GM18861 (cell line): Measurements from ENCODE around the gene PRLR.
A peak's percentile ranks its signal among the peaks of the same experiment; 100 is the strongest.

Experiments
- ATAC-seq: cut with Tn5 transposase; IDR thresholded peaks from one replicate; pipeline ENCODE4 v1.9.1; 2021; ENCODE audit not compliant: unreplicated experiment

Gene PRLR

GRCh38 chr5:35091704-35092103 lies 138.6 kb downstream of the PRLR start:
- no peak for ATAC-seq

DNA sequence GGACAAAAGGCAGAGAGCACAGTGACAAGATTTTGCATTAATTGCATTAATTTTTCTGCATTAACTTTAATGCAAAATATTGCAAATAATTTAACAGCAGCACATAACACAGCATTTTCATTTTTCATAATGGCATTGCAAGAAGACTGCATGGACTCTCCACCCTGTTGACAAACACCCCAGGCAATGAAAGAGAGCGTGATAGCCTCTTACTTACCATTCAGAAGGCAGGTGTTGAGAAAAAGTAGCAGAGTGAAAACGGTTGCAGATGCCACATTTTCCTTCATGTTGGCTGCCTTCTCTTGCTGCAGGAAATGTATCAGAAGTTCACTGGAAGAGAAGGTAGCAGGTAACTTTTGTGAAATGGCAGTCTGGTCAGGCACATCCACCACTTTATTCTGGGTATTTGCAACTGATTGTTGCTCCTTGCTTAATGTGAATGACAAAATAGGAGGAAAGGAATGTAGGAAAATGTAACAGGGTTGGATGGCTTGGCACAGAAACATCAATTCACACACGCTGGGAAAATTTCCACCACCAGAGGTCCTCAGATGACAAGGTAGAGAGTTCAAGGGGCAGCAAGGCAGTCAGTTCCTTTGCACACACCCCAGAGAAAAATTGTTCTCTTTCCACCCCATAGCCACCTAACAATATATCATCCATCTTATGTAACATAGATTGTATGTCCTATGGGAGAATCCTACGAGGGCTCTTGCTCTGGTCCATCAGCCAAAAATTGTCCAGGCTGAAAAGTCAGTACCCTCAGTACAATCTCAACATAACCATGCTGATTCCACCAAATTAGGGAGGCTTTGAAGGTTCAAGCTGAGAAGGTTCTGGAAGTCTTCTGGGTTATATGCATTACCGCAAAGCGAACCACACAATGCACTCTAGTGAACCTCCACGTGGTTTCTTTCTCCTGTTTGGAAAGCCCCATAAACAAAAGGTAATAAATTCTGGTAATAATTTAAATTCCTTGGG lies 140.7 kb downstream of the PRLR start:
- no peak for ATAC-seq

DNA sequence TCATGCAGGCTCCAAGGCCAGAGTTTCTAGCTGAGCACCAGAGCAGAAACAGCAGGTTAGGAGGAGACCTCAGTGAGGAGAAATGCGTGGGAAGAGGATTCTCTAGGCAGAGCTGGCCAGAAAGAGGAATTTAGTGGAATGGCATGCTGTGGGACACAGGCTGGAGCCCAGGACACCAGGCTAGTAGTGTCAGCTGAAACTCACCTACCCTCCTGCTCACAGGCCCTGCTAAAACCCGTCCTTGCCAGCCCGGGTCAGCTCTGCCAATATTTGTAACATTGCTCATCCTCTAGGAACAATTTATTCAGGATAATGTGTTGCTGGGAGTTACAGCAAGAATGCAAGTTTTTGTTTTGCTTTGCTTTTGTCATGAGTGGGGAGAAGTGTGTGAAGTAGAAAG lies 142.3 kb downstream of the PRLR start:
- ATAC-seq, result no peak

DNA sequence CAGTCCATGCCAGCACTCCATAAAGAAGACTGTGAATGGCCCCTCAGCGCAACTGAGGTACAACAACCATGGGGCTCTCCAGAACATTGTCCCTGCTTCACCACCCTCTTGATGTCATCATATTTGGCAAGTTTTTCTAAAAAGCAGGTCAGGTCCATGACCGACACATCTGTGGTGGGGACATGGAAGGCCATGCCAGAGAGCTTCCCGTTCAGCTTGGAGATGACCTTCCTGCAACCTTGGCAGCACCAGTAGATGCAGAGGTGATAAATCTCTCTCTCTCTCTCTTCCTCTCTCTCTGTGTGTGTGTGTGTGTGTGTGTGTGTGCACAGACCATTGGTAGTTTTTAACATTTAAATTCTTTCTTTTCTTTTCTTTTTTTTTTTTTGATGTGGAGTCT lies 147.1 kb downstream of the PRLR start:
- ATAC-seq, result no peak

GRCh38 chr5:35082530-35082929 lies 147.8 kb downstream of the PRLR start:
- no peak for ATAC-seq

DNA sequence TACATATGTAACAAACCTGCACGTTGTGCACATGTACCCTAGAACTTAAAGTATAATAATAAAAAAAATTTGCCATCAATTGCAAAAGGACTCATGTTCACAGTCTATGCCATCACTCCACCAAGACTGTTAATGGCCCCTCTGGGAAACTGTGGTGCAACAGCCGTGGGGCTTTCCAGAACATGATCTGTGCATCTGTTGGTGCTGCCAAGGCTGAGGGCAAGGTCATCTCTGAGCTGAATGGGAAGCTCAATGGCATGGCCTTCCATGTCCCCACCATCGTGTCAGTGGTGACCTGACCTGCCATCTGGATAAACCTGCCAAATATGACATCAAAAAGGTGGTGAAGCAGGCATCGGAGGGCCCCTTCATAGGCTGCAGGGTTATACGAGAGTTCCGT lies 149.2 kb downstream of the PRLR start:
- no peak for ATAC-seq

GRCh38 chr5:35073160-35073559 lies 157.1 kb downstream of the PRLR start:
- no peak for ATAC-seq

DNA sequence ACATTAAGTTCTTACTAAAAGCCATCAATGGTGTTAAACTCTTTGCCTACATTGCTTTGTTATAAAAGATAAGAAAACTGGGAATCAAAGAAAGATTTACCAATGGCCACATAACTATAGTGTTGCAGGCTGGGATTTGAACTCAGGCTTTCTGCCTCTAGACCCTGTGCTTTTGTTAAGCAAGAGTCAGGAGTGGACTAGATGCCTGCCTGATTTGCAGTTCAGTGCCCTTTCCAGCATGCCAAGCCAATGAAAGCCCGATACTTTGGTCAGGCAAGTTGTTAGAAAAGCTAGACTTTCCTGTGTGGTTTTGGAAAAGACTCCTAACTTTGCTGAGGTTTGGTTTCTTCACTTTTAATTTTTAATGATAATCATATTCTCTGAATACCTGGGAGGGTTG lies 161.1 kb downstream of the PRLR start:
- no peak for ATAC-seq

GRCh38 chr5:35067985-35068384 lies 162.3 kb downstream of the PRLR start:
- ATAC-seq, result no peak

GRCh38 chr5:35066260-35066795 lies 164.0 kb downstream of the PRLR start:
- ATAC-seq, result peak; percentile 96

DNA sequence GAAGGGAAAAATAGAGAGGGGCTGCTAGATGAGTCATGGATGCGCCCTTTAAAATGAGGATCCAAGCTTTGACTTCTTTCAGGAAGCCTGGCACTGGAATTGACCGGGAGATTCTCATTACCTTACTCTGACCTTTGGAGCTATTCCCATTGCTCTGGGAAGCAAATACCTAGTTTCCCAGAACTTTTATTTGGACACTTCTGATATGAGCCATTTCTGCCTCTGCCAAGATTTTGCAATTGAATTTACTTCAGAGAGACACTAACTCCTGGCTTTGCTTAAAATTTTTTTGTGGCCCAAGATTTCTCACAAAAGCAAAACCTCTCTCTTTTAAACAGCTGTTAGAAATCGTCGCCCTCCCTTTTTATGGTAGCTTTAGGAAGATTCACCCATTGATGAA lies 166.9 kb downstream of the PRLR start:
- ATAC-seq, result no peak

- ATAC-seq, result no peak
Observed at GRCh38 chr5:35061211-35061770, 169.0 kb downstream of the PRLR start.

DNA sequence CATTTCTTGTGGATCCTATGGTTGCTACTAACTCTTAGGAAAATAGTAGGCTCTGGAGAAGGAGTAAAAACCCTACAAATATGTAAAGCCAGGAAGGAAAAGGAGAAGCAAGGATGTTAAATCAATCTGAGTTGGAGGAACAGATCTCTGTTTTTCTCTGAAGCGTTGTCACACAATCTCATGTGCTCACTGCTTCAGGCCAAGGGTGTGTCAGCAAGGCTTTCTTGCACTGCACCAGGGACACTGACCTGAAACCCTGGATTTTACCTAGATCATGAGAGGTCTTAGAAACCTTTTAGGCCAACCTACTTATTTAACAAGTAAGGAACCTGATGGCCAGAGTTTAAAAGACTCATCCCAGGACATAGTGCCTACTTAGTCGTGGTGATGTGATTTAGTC lies 170.1 kb downstream of the PRLR start:
- ATAC-seq, result no peak

- no peak for ATAC-seq
Observed at GRCh38 chr5:35059251-35059650, 171.0 kb downstream of the PRLR start.

DNA sequence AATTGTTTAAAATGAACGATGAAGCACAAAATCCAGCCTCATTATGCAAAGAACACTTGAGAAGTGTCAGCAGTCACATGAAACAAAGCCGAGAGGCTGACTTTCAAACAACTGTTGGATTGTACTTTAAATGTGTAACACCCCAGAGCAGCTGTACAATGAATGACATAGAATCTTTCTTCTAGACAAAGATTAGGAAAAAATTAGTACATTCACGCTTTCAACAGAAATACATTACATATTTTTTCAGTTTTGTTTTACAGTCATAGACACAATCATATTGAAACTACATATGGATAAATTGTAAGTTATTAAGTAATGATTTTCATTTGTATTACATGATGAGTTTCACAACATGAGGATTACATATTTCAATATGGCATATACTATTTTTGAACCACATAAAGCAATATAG lies 171.9 kb downstream of the PRLR start:
- ATAC-seq, result peak; percentile 91

- no peak for ATAC-seq
Observed at GRCh38 chr5:35056686-35057085, 173.6 kb downstream of the PRLR start.

GRCh38 chr5:35052838-35053237 lies 177.4 kb downstream of the PRLR start:
- no peak for ATAC-seq

DNA sequence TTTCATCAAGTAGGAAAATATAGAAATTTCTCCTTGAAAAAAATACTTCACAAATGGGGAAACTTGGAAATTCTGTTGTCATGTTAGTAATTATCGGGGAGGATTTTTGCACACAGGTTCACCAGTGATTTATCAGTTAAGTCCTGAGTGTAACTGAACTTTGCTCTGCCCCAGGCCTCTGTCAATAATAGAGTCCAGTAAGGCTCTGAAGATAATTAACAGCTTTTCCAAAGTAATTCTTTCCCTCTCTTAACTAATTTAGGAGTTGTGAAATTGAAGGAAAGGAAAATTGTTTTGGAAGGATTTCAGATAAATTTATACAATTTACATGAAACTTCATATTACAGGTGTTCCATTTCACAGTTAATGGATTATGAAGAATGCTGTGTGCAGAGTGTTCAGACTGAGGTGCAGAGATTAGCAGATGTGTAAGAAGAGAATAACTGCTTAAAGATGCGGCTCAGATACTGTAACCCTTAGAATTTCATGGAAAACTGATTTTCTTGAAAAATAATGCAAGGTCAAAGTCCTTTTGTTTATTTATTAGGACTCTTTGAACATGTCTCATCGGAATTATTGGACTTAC lies 179.7 kb downstream of the PRLR start:
- no peak for ATAC-seq

DNA sequence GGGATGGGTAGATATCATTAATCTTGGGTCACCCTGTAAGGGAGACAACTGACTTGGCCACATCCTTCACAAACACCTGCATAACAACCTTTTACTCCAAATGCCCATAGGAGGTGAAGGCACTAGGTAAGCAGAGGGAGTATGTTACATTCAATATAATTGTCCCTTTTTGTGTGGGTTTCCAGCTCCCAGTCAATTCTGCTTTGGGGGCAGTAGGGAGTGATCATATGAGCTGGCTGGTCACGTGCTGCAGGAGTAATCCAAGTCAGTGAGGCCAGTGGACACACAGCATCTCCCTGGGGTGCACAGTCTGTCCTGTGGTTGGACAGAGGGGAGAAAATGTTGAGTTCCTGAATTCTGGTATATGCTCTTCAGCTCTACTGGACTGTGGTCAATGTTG lies 181.4 kb downstream of the PRLR start:
- ATAC-seq, result no peak

- no peak for ATAC-seq
Observed at GRCh38 chr5:35047785-35048404, 182.4 kb downstream of the PRLR start, which contains the start of gene AGXT2. Gene AGXT2, minus strand, starts transcription at chr5:35047949. Its CDS starts 57 bp downstream, at chr5:35047892.

DNA sequence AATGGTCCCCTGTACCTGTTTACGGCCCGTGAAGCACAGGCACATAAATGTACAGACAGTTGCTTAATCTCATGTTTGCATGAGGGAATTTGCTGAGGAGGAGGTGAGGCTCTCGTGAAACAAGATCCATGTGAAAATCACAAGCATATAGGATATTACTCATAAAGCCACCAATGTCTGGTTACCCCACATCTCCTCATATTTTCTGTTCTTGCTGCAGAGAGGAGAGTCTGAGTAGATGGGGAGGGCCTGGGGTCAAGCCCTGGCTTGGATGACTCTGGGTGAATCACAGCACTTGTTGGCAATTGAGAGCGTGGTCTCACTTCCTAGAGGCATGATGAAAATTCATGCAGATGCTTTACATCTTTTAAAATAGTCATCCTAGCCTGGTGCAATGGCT lies 183.5 kb downstream of the PRLR start:
- ATAC-seq, result no peak
